Left ventricle myocardium superior (tissue), 1 donor: ENCODE data around the gene FREM2. TPM values are rescaled to one million over a fixed set of nuclear protein-coding genes. Genes with fewer than 3 reads are reported as not detected.

Experiments used
- ATAC-seq: fragments of 200-7000 bp; cut with Tn5 transposase; one replicate; pipeline ENCODE4 v1.9.1; 2020; ENCODE audit warnings: mild to moderate bottlenecking, moderate library complexity
- DNase-seq: peaks from one replicate; pipeline ENCODE4 v3.0.0-alpha.2; 2020
- intact Hi-C: fragments of 100-400 bp; cut with micrococcal nuclease; formaldehyde crosslinking; loops from one replicate; pipeline ENCODE4 v1.11.0; 2022
- total RNA-seq: library from RNA; stranded (reverse); fragmentation: NEBNext Ultra II Directional; extraction: Animal tissue kit (Norgen Biotek cat#: 25700); gene quantifications from one replicate; pipeline ENCODE4 v1.2.1, GENCODE V29; 2021
- donor health status: DM: no; HTN: yes; CAD: no; lungs with severe emphysema.

The FREM2 gene
- total RNA-seq, 1 donor from 2014 or later = 0.64 TPM

- intact Hi-C loops = no loop called here
- ATAC-seq = no peak
- no peak for DNase-seq
Observed at GRCh38 chr13:38933786-38934185, 246.9 kb downstream of the FREM2 start.
